H1 (cell line): ENCODE results near the gene KIFC1. TPM values are rescaled to one million over a fixed set of nuclear protein-coding genes. Genes with fewer than 3 reads are reported as not detected.
A peak's percentile ranks its signal among the peaks of the same experiment; 100 is the strongest.

ENCODE experiments used
- CTCF ChIA-PET: fragments of 300-600 bp; sonication (Branson Sonifier 250); formaldehyde crosslinking; loops from one replicate; lab custom pipeline; 2021; ENCODE audit not compliant: partially characterized antibody; lab: Charles Lee
- POLR2A ChIA-PET: fragments of 300-600 bp; sonication (Branson Sonifier 250); formaldehyde crosslinking; loops from one replicate; lab custom pipeline; 2021; ENCODE audit warnings: inconsistent platforms; ENCODE audit not compliant: partially characterized antibody; lab: Charles Lee
- DNase-seq, 2 experiments: peaks; one replicate each; pipeline versions ENCODE4 v3.0.0 to v3.0.0-alpha.2; 2010 to 2022; ENCODE audit warnings: low spot score in 2 of 2, low read depth in 1 of 2, mixed read lengths in 1 of 2
- FAIRE-seq: peaks from 2 replicates; lab custom pipeline; 2011; peaks lifted over from hg19 to GRCh38; lab: Jason Lieb, UNC
- H2AFZ ChIP-seq: 2 replicates; pipeline ENCODE4 v1.8.1; 2012; ENCODE audit warnings: low read length, inconsistent platforms
- H2AK5ac ChIP-seq: 2 replicates; pipeline ENCODE4 v1.6.1; 2013; ENCODE audit warnings: low read depth, low read length
- H2BK120ac ChIP-seq: replicated peaks from 2 replicates; pipeline ENCODE3; 2013; ENCODE audit warnings: low read depth, low read length, inconsistent platforms
- H2BK12ac ChIP-seq: 2 replicates; pipeline ENCODE4 v1.6.1; 2013; ENCODE audit warnings: low read depth, low read length
- H2BK15ac ChIP-seq: 2 replicates; pipeline ENCODE4 v1.6.1; 2013; ENCODE audit warnings: low read length
- H2BK20ac ChIP-seq: 2 replicates; pipeline ENCODE4 v1.6.1; 2013; ENCODE audit warnings: low read length
- H2BK5ac ChIP-seq: 2 replicates; pipeline ENCODE4 v1.6.1; 2013; ENCODE audit warnings: low read depth, low read length
- H3K14ac ChIP-seq: 2 replicates; pipeline ENCODE4 v1.6.1; 2013; ENCODE audit warnings: inconsistent platforms; ENCODE audit not compliant: insufficient read length
- H3K18ac ChIP-seq: 2 replicates; pipeline ENCODE4 v1.6.1; 2013; ENCODE audit warnings: low read length; ENCODE audit errors: extremely low read depth
- H3K23ac ChIP-seq: 2 replicates; pipeline ENCODE4 v1.6.1; 2013; ENCODE audit warnings: inconsistent platforms; ENCODE audit not compliant: insufficient read length
- H3K23me2 ChIP-seq: 2 replicates; pipeline ENCODE4 v1.6.1; 2013; ENCODE audit warnings: low read depth, low read length
- H3K27ac ChIP-seq: 2 replicates; pipeline ENCODE4 v1.6.1; 2011; ENCODE audit warnings: low read depth, low read length, inconsistent platforms
- H3K27me3 ChIP-seq, 4 experiments: replicated peaks in 1 of 4; 1 replicate in 1 of 4; 2 replicates in 3 of 4; pipeline versions ENCODE4 v1.6.1 to v1.8.1; 2011 to 2013; ENCODE audit warnings: low read length in 3 of 4, mild to moderate bottlenecking in 3 of 4, inconsistent platforms in 2 of 4, mixed read lengths in 2 of 4, moderate library complexity in 1 of 4; ENCODE audit not compliant: control insufficient read depth in 3 of 4, insufficient read depth in 3 of 4; ENCODE audit errors: extremely low read depth in 1 of 4
- H3K36me3 ChIP-seq, 4 experiments: 2 replicates each; pipeline versions ENCODE4 v1.6.1 to v1.8.1; 2011 to 2013; ENCODE audit warnings: mild to moderate bottlenecking in 4 of 4, low read length in 3 of 4, moderate library complexity in 2 of 4, control low read depth in 1 of 4, inconsistent platforms in 1 of 4; ENCODE audit not compliant: insufficient read depth in 4 of 4, control insufficient read depth in 2 of 4
- H3K4ac ChIP-seq: replicated peaks from 2 replicates; pipeline ENCODE3; 2013; ENCODE audit warnings: low read length, low read depth, mixed read lengths, inconsistent platforms; ENCODE audit not compliant: insufficient read length
- H3K4me1 ChIP-seq, 4 experiments: replicated peaks in 1 of 4; 1 replicate in 1 of 4; 2 replicates in 3 of 4; pipeline versions ENCODE4 v1.6.1 to v1.8.1; 2011 to 2013; ENCODE audit warnings: low read length in 3 of 4, inconsistent platforms in 2 of 4, mixed read lengths in 1 of 4; ENCODE audit not compliant: insufficient read depth in 4 of 4, control insufficient read depth in 3 of 4
- H3K4me2 ChIP-seq, 2 experiments: 2 replicates each; pipeline versions ENCODE4 v1.6.1 to v1.8.1; 2011 to 2013; ENCODE audit warnings: low read depth in 2 of 2, low read length in 2 of 2, control low read depth in 1 of 2, inconsistent platforms in 1 of 2, mild to moderate bottlenecking in 1 of 2; ENCODE audit not compliant: insufficient read depth in 1 of 2
- H3K4me3 ChIP-seq, 4 experiments: fragments of 200-600, 300-600 bp in 1 of 4; sonication (generic), shearing (Covaris generic), sonication (Bioruptor Twin) in 1 of 4; 2 replicates each; pipeline versions ENCODE4 v1.5.1 to v1.8.1; 2011 to 2016; ENCODE audit warnings: low read length in 4 of 4, low read depth in 3 of 4, control low read depth in 2 of 4, inconsistent platforms in 2 of 4, mild to moderate bottlenecking in 2 of 4, mixed read lengths in 1 of 4, moderate library complexity in 1 of 4; ENCODE audit not compliant: insufficient read depth in 2 of 4; ENCODE audit errors: extremely low read depth in 1 of 4
- H3K56ac ChIP-seq: replicated peaks from 2 replicates; pipeline ENCODE3; 2013; ENCODE audit warnings: low read depth, mild to moderate bottlenecking, mixed read lengths, low read length, inconsistent platforms; ENCODE audit not compliant: insufficient read length
- H3K79me1 ChIP-seq: 2 replicates; pipeline ENCODE4 v1.6.1; 2013; ENCODE audit warnings: low read depth, low read length, control low read depth
- H3K79me2 ChIP-seq, 2 experiments: 2 replicates each; pipeline versions ENCODE4 v1.6.1 to v1.8.1; 2012 to 2013; ENCODE audit warnings: low read length in 2 of 2, mild to moderate bottlenecking in 2 of 2, inconsistent platforms in 1 of 2; ENCODE audit not compliant: insufficient read depth in 2 of 2, control insufficient read depth in 1 of 2
- H3K9ac ChIP-seq, 4 experiments: replicated peaks in 1 of 4; 1 replicate in 1 of 4; 2 replicates in 3 of 4; pipeline versions ENCODE4 v1.6.1 to v1.8.1; 2011 to 2013; ENCODE audit warnings: low read depth in 3 of 4, low read length in 3 of 4, control low read depth in 2 of 4, mild to moderate bottlenecking in 2 of 4, moderate library complexity in 2 of 4, inconsistent platforms in 1 of 4; ENCODE audit errors: extremely low read depth in 1 of 4
- H3K9me3 ChIP-seq, 2 experiments: 2 replicates each; pipeline versions ENCODE4 v1.6.1 to v1.8.1; 2012 to 2013; ENCODE audit warnings: mild to moderate bottlenecking in 2 of 2, moderate library complexity in 2 of 2, control low read depth in 1 of 2, inconsistent platforms in 1 of 2, low read depth in 1 of 2, low read length in 1 of 2, mixed read lengths in 1 of 2; ENCODE audit not compliant: insufficient read depth in 2 of 2
- H4K20me1 ChIP-seq, 2 experiments: replicated peaks in 1 of 2; 2 replicates each; pipeline versions ENCODE3 to v1.8.1; 2011 to 2013; ENCODE audit warnings: inconsistent platforms in 2 of 2, low read length in 2 of 2, mild to moderate bottlenecking in 1 of 2; ENCODE audit not compliant: insufficient read depth in 2 of 2, control insufficient read depth in 1 of 2
- H4K5ac ChIP-seq: 2 replicates; pipeline ENCODE4 v1.6.1; 2013; ENCODE audit warnings: low read length, low read depth, mixed read lengths, inconsistent platforms; ENCODE audit not compliant: insufficient read length
- H4K8ac ChIP-seq: 2 replicates; pipeline ENCODE4 v1.8.0; 2013; ENCODE audit warnings: mild to moderate bottlenecking, moderate library complexity, low read length, inconsistent platforms; ENCODE audit not compliant: insufficient read depth; ENCODE audit errors: extremely low read depth
- H4K91ac ChIP-seq: replicated peaks from 2 replicates; pipeline ENCODE3; 2013; ENCODE audit warnings: low read length, mixed read lengths, inconsistent platforms; ENCODE audit not compliant: insufficient read length
- BACH1 ChIP-seq: IDR thresholded peaks from 2 replicates; pipeline ENCODE4 v1.6.1; 2012; ENCODE audit warnings: low read length, improper control_type of control experiment
- BRCA1 ChIP-seq: IDR thresholded peaks from 2 replicates; pipeline ENCODE4 v1.6.1; 2012; ENCODE audit warnings: low read depth, low read length, improper control_type of control experiment
- EP300 ChIP-seq, 2 experiments: IDR thresholded peaks; 1 replicate in 1 of 2; 2 replicates in 1 of 2; pipeline ENCODE4 v1.6.1; 2011 to 2012; ENCODE audit warnings: low read depth in 2 of 2, low read length in 2 of 2, mild to moderate bottlenecking in 2 of 2, borderline replicate concordance in 1 of 2, inconsistent platforms in 1 of 2, moderate library complexity in 1 of 2
- RFX5 ChIP-seq: IDR thresholded peaks from 2 replicates; pipeline ENCODE4 v1.6.1; 2011; ENCODE audit warnings: low read depth, low read length, improper control_type of control experiment, borderline replicate concordance
- RXRA ChIP-seq: IDR thresholded peaks from 2 replicates; pipeline ENCODE4 v1.6.1; 2011; ENCODE audit warnings: low read depth, mild to moderate bottlenecking, low read length, moderate library complexity; ENCODE audit not compliant: insufficient read depth
- SIN3A ChIP-seq, 2 experiments: IDR thresholded peaks in 1 of 2; conservative IDR thresholded peaks in 1 of 2; 2 replicates each; pipeline ENCODE4 v1.6.1; 2011 to 2012; ENCODE audit warnings: low read length in 2 of 2, improper control_type of control experiment in 1 of 2, low read depth in 1 of 2, mild to moderate bottlenecking in 1 of 2
- WGBS, 2 experiments: shearing (Covaris generic) in 1 of 2; methylation state at CpG; one replicate each; pipeline versions ENCODE4 v1.1.6 to v1.1.7; 2013 to 2015; ENCODE audit warnings: low lambda C conversion rate in 2 of 2, mixed read lengths in 2 of 2, inconsistent platforms in 1 of 2, low coverage in 1 of 2, missing lambda C conversion rate in 1 of 2; ENCODE audit not compliant: insufficient replicate concordance in 2 of 2, insufficient coverage in 1 of 2, insufficient read length in 1 of 2; ENCODE audit errors: extremely low coverage in 1 of 2, missing lambda C conversion rate in 1 of 2; 5-methylcytosine and 5-hydroxymethylcytosine counted together
- polyA plus RNA-seq, 7 experiments: library from polyadenylated mRNA; depleted of rRNA in 3 of 7; stranded (reverse) in 5 of 7; unstranded in 2 of 7; fragments of >200 nt in 5 of 7; fragments of 200-250 nt in 2 of 7; gene quantifications; 1 replicate in 5 of 7; 2 replicates in 1 of 7; 4 replicates in 1 of 7; pipeline versions ENCODE4 v1.2.1 to v1.2.3, GENCODE V29; 2011 to 2013; ENCODE audit warnings: missing spikeins in 2 of 7, mixed read lengths in 2 of 7
- total RNA-seq: library from RNA; stranded (reverse); fragmentation: NEBNext Ultra II Directional; extraction: Animal tissue kit (Norgen Biotek cat#: 25700); gene quantifications from 2 replicates; pipeline ENCODE4 v1.2.1, GENCODE V29; 2021
- TF ChIP-seq, protein P1 (sequence below), 3 experiments: IDR thresholded peaks; 1 replicate in 2 of 3; 2 replicates in 1 of 3; pipeline versions ENCODE4 v1.5.1 to v1.6.1; 2011; ENCODE audit warnings: low read length in 3 of 3, mild to moderate bottlenecking in 3 of 3, inconsistent platforms in 2 of 3, low read depth in 1 of 3, moderate library complexity in 1 of 3; ENCODE audit not compliant: insufficient read depth in 1 of 3; ENCODE audit errors: control extremely low read depth in 1 of 3
- TF ChIP-seq, protein P2 (sequence below): IDR thresholded peaks from 2 replicates; pipeline ENCODE4 v1.6.1; 2012; ENCODE audit warnings: inconsistent platforms

Gene KIFC1
- total and polyA plus RNA-seq, 2 of the 8 experiments (the other 6 are each of a cell fraction or from before 2014, with no cell fraction given), result 46.6 to 64.3 TPM

- Histone ChIP-seq H3K4me3 (peak overlapping the region in 2 of 4 experiments; percentile 58 to 61; a peak in 3 of 8 replicates), H3K56ac (no peak overlapping the region), H2BK15ac (peak overlapping the region; percentile 1; the same call in 1 of the 2 replicates), H3K4ac (peak overlapping the region; percentile 10), H4K5ac (no peak overlapping the region), H3K36me3 (peaks cover 4 to 5% (median 5%) of the 10 kb centered on the region in 4 experiments; a peak in 7 of 8 replicates), H3K14ac (no peak overlapping the region), H3K23me2 (peaks cover 31% of the 10 kb centered on the region), H3K9me3 (no peaks in the 10 kb centered on the region; a peak in 1 of 4 replicates), H2BK20ac (peak overlapping the region; percentile 72), H4K91ac (no peak overlapping the region), H4K20me1 (peaks cover 0 to 13% of the 10 kb centered on the region in 2 experiments), H2AK5ac (peak overlapping the region; percentile 4; the same call in 1 of the 2 replicates), H3K27me3 (no peaks in the 10 kb centered on the region), H2AFZ (no peak overlapping the region), H3K9ac (peak overlapping the region in 2 of 4 experiments; percentile 3 to 38; a peak in 1 of 7 replicates), H4K8ac (no peak overlapping the region), H3K79me1 (peaks cover 17% of the 10 kb centered on the region), H3K79me2 (peaks cover 13 to 72% of the 10 kb centered on the region in 2 experiments), H3K18ac (no peak overlapping the region), H2BK120ac (peak overlapping the region; percentile 13), H3K4me2 (peak overlapping the region; percentile 90 to 91), H3K23ac (no peak overlapping the region), H2BK12ac (peak overlapping the region; percentile 91; the same call in 1 of the 2 replicates), H3K27ac (peak overlapping the region; percentile 98; the same call in 1 of the 2 replicates), H3K4me1 (peaks cover 15 to 43% (median 28%) of the 10 kb centered on the region in 4 experiments), H2BK5ac (peak overlapping the region; percentile 75; the same call in 1 of the 2 replicates)
- DNase-seq (no peak), FAIRE-seq (no peak)
- 59% methylated on average over 2 of the region's 2 CpGs; no CpG with 5 or more reads in 1 of the 2 experiments for WGBS, 2 experiments
- ChIA-PET POLR2A (interaction anchor here (0.8 to 14.8 kb wide), 15 partner anchors 8 to 459 kb away, joined by 3 to 381 read pairs (median 8); partner anchors contain the start of genes B3GALT4, CUTA, PHF1 and SYNGAP1), CTCF (interaction anchor here (0.8 to 4.1 kb wide), 9 partner anchors 11 to 153 kb away, joined by 3 to 22 read pairs (median 5); partner anchors contain the start of genes B3GALT4, CUTA, SYNGAP1 and ZBTB9)
- TF ChIP-seq SIN3A (conservative IDR thresholded peaks at IDR 0.05 in 1 of 2, IDR thresholded peaks at IDR 0.05 in 1 of 2; ENCODE audit: low read depth in 1 of 2, low read length in 2 of 2) (no peak), RXRA (no peak), RFX5 (no peak), EP300 (IDR thresholded peaks at IDR 0.05; ENCODE audit: borderline replicate concordance in 1 of 2, low read depth in 2 of 2, low read length in 2 of 2) (no peak), BACH1 (no peak), BRCA1 (no peak)
- TF ChIP-seq, protein P1, sequence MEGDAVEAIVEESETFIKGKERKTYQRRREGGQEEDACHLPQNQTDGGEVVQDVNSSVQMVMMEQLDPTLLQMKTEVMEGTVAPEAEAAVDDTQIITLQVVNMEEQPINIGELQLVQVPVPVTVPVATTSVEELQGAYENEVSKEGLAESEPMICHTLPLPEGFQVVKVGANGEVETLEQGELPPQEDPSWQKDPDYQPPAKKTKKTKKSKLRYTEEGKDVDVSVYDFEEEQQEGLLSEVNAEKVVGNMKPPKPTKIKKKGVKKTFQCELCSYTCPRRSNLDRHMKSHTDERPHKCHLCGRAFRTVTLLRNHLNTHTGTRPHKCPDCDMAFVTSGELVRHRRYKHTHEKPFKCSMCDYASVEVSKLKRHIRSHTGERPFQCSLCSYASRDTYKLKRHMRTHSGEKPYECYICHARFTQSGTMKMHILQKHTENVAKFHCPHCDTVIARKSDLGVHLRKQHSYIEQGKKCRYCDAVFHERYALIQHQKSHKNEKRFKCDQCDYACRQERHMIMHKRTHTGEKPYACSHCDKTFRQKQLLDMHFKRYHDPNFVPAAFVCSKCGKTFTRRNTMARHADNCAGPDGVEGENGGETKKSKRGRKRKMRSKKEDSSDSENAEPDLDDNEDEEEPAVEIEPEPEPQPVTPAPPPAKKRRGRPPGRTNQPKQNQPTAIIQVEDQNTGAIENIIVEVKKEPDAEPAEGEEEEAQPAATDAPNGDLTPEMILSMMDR (IDR thresholded peaks at IDR 0.05; ENCODE audit: control extremely low read depth in 1 of 3, insufficient read depth in 1 of 3, low read depth in 1 of 3, low read length in 3 of 3), result no peak
- TF ChIP-seq, protein P2, sequence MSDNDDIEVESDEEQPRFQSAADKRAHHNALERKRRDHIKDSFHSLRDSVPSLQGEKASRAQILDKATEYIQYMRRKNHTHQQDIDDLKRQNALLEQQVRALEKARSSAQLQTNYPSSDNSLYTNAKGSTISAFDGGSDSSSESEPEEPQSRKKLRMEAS, result no peak
Measured at GRCh38 chr6:33430334-33430733, 38.7 kb downstream of the KIFC1 start.
